Ishikawa (cell line): ENCODE measurements around the gene CLN6.

Experiments
- CREB1 ChIP-seq: IDR thresholded peaks from 2 replicates; pipeline ENCODE4 v1.6.1; 2012; ENCODE audit warnings: low read depth
- EGR1 ChIP-seq: IDR thresholded peaks from 2 replicates; pipeline ENCODE4 v1.6.1; 2012
- EP300 ChIP-seq: IDR thresholded peaks from 2 replicates; pipeline ENCODE4 v1.6.1; 2012; ENCODE audit warnings: borderline replicate concordance
- FOXM1 ChIP-seq: IDR thresholded peaks from 2 replicates; pipeline ENCODE4 v1.6.1; 2012; ENCODE audit warnings: low read depth, borderline replicate concordance
- NFIC ChIP-seq: IDR thresholded peaks from 2 replicates; pipeline ENCODE4 v1.6.1; 2012
- RAD21 ChIP-seq: IDR thresholded peaks from 2 replicates; pipeline ENCODE4 v1.6.1; 2012; ENCODE audit warnings: low read depth
- TAF1 ChIP-seq: IDR thresholded peaks from 2 replicates; pipeline ENCODE4 v1.6.1; 2012; ENCODE audit warnings: low read depth, mild to moderate bottlenecking
- TCF12 ChIP-seq: IDR thresholded peaks from 2 replicates; pipeline ENCODE4 v1.6.1; 2012; ENCODE audit warnings: low read depth
- TEAD4 ChIP-seq: IDR thresholded peaks from 2 replicates; pipeline ENCODE4 v1.6.1; 2012
- YY1 ChIP-seq: IDR thresholded peaks from 2 replicates; pipeline ENCODE4 v1.6.1; 2012; ENCODE audit warnings: low read depth
- ZBTB7A ChIP-seq: IDR thresholded peaks from 2 replicates; pipeline ENCODE4 v1.6.1; 2012; ENCODE audit warnings: low read depth
- TF ChIP-seq, protein P1 (sequence below): IDR thresholded peaks from 2 replicates; pipeline ENCODE4 v1.6.1; 2012
- TF ChIP-seq, protein P2 (sequence below): IDR thresholded peaks from 2 replicates; pipeline ENCODE4 v1.6.1; 2012; ENCODE audit warnings: low read depth, mild to moderate bottlenecking
- TF ChIP-seq, protein P3 (sequence below): IDR thresholded peaks from 2 replicates; pipeline ENCODE4 v1.6.1; 2012

The CLN6 gene

DNA sequence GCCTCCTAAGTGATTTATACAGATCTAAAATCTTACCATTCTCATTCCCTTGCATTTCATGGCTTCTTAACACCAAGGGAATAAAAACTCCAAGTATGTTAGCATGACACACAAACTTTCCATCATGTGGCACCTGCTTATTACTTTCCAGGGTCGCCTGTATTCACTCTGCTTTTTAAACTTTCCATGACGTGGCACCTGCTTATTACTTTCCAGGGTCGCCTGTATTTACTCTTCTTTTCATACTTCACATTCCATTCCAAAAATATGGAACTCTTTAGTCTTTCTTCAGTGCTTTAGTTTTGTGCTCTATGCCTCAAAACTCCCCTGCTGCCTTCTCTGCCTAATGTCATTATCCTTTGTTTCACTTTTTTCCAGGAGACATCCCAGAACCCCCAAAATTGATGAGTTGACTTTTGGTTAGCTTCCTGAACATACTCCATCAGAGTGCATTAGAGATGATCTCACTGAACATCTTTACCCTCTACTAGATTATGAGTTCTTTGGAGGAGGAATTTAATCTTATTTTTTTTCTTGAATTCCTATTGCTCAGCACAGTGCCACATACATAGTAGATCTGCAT is 71.4 kb downstream of the CLN6 start:
- no peak for TF ChIP-seq RAD21
- TF ChIP-seq TCF12: no peak
- no peak for TF ChIP-seq EP300
- TF ChIP-seq, protein P1, sequence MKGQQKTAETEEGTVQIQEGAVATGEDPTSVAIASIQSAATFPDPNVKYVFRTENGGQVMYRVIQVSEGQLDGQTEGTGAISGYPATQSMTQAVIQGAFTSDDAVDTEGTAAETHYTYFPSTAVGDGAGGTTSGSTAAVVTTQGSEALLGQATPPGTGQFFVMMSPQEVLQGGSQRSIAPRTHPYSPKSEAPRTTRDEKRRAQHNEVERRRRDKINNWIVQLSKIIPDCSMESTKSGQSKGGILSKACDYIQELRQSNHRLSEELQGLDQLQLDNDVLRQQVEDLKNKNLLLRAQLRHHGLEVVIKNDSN: no peak
- no peak for TF ChIP-seq TAF1
- TF ChIP-seq, protein P2, sequence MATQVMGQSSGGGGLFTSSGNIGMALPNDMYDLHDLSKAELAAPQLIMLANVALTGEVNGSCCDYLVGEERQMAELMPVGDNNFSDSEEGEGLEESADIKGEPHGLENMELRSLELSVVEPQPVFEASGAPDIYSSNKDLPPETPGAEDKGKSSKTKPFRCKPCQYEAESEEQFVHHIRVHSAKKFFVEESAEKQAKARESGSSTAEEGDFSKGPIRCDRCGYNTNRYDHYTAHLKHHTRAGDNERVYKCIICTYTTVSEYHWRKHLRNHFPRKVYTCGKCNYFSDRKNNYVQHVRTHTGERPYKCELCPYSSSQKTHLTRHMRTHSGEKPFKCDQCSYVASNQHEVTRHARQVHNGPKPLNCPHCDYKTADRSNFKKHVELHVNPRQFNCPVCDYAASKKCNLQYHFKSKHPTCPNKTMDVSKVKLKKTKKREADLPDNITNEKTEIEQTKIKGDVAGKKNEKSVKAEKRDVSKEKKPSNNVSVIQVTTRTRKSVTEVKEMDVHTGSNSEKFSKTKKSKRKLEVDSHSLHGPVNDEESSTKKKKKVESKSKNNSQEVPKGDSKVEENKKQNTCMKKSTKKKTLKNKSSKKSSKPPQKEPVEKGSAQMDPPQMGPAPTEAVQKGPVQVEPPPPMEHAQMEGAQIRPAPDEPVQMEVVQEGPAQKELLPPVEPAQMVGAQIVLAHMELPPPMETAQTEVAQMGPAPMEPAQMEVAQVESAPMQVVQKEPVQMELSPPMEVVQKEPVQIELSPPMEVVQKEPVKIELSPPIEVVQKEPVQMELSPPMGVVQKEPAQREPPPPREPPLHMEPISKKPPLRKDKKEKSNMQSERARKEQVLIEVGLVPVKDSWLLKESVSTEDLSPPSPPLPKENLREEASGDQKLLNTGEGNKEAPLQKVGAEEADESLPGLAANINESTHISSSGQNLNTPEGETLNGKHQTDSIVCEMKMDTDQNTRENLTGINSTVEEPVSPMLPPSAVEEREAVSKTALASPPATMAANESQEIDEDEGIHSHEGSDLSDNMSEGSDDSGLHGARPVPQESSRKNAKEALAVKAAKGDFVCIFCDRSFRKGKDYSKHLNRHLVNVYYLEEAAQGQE: no peak
- no peak for TF ChIP-seq EGR1
- no peak for TF ChIP-seq TEAD4

DNA sequence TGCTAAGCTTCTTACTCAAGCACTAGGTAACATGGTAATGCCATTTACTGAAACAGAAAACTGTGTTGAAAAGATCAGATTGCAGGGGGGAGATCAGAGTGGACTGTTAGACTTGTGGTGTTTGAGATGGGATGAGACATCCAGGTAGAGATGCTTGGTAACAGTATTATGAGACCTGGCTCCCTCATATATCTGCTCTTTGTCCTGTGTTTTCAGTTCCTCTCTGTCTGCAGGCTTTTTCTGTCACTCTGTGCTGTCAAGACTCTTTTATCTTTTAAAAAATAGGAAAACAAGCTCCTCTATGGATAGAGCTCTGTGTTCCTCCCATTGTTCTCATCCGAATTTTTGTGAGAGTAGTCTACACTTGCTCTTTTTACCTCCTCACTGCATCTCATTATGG is 72.5 kb downstream of the CLN6 start:
- TF ChIP-seq FOXM1 (no peak), EGR1 (no peak), NFIC (no peak), CREB1 (no peak), TEAD4 (no peak), YY1 (no peak), ZBTB7A (no peak), EP300 (no peak)
- TF ChIP-seq, protein P1: no peak
- TF ChIP-seq, protein P2: no peak
- TF ChIP-seq, protein P3, sequence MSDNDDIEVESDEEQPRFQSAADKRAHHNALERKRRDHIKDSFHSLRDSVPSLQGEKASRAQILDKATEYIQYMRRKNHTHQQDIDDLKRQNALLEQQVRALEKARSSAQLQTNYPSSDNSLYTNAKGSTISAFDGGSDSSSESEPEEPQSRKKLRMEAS: no peak
